MM.1S (cell line): ENCODE measurements around the gene MOB2.
"Not testable (repeated sequence)": the region's sequence is repeated elsewhere in the genome, so short reads cannot be mapped to it uniquely, and the experiment has no call there.

Source experiments
- DNase-seq: peaks from one replicate; pipeline ENCODE4 v3.0.0-alpha.2; 2015
- H2AFZ ChIP-seq: fragments of 300-600 bp; sonication (generic); 2 replicates; pipeline ENCODE4 v1.6.0; 2016; ENCODE audit warnings: antibody characterized with exemption, low read length
- H3F3A ChIP-seq: fragments of 300-600 bp; sonication (generic); 2 replicates; pipeline ENCODE4 v1.6.1; 2016; ENCODE audit warnings: mild to moderate bottlenecking, antibody characterized with exemption, low read length, moderate library complexity, mixed read lengths; ENCODE audit not compliant: insufficient read depth
- H3K27ac ChIP-seq: fragments of 300-600 bp; sonication (generic); 2 replicates; pipeline ENCODE4 v1.5.1; 2016; ENCODE audit warnings: mild to moderate bottlenecking, low read length
- H3K27me3 ChIP-seq: fragments of 300-600 bp; sonication (generic); replicated peaks from 2 replicates; pipeline ENCODE4 v1.6.0; 2016; ENCODE audit warnings: low read length; ENCODE audit not compliant: insufficient read depth
- H3K36me3 ChIP-seq: fragments of 300-600 bp; sonication (generic); replicated peaks from 2 replicates; pipeline ENCODE4 v1.6.1; 2016; ENCODE audit warnings: mild to moderate bottlenecking, low read length, mixed read lengths; ENCODE audit not compliant: insufficient read depth
- H3K4me1 ChIP-seq: fragments of 300-600 bp; sonication (generic); 2 replicates; pipeline ENCODE4 v1.6.1; 2016; ENCODE audit warnings: low read length, mixed read lengths
- H3K4me2 ChIP-seq: fragments of 300-600 bp; sonication (generic); 2 replicates; pipeline ENCODE4 v1.6.0; 2016; ENCODE audit warnings: low read depth, low read length
- H3K4me3 ChIP-seq: fragments of 300-600 bp; sonication (generic); 2 replicates; pipeline ENCODE4 v1.5.1; 2016; ENCODE audit warnings: low read length, mixed read lengths
- H3K79me2 ChIP-seq: fragments of 300-600 bp; sonication (generic); 2 replicates; pipeline ENCODE4 v1.6.1; 2016; ENCODE audit warnings: mixed run types, low read length, mixed read lengths
- H3K9ac ChIP-seq: fragments of 300-600 bp; sonication (generic); 2 replicates; pipeline ENCODE4 v1.6.1; 2016; ENCODE audit warnings: low read length, mixed read lengths
- H3K9me2 ChIP-seq: fragments of 300-600 bp; sonication (generic); replicated peaks from 2 replicates; pipeline ENCODE4 v1.6.1; 2016; ENCODE audit warnings: mild to moderate bottlenecking, low read length, mixed read lengths; ENCODE audit not compliant: insufficient read depth
- H3K9me3 ChIP-seq: fragments of 300-600 bp; sonication (generic); replicated peaks from 2 replicates; pipeline ENCODE4 v1.6.1; 2016; ENCODE audit warnings: mild to moderate bottlenecking, low read length, mixed read lengths; ENCODE audit not compliant: insufficient read depth
- H4K20me1 ChIP-seq: fragments of 300-600 bp; sonication (generic); 2 replicates; pipeline ENCODE4 v1.6.1; 2016; ENCODE audit warnings: mild to moderate bottlenecking, low read length, moderate library complexity, mixed read lengths; ENCODE audit not compliant: insufficient read depth
- EZH2 ChIP-seq: fragments of 300-600 bp; sonication (generic); optimal IDR thresholded peaks from 2 replicates; pipeline ENCODE3; 2017; ENCODE audit warnings: low read depth, mild to moderate bottlenecking, antibody characterized with exemption, low read length, mixed read lengths
- EZH2phosphoT487 ChIP-seq: fragments of 300-600 bp; sonication (generic); IDR thresholded peaks from 2 replicates; pipeline ENCODE4 v1.6.1; 2018; ENCODE audit warnings: antibody characterized with exemption, low read length
- TF ChIP-seq, protein P1 (sequence below): fragments of 300-600 bp; sonication (generic); IDR thresholded peaks from 2 replicates; pipeline ENCODE4 v1.5.1; 2016; ENCODE audit warnings: antibody characterized with exemption, low read length, mixed read lengths

Gene MOB2

DNA sequence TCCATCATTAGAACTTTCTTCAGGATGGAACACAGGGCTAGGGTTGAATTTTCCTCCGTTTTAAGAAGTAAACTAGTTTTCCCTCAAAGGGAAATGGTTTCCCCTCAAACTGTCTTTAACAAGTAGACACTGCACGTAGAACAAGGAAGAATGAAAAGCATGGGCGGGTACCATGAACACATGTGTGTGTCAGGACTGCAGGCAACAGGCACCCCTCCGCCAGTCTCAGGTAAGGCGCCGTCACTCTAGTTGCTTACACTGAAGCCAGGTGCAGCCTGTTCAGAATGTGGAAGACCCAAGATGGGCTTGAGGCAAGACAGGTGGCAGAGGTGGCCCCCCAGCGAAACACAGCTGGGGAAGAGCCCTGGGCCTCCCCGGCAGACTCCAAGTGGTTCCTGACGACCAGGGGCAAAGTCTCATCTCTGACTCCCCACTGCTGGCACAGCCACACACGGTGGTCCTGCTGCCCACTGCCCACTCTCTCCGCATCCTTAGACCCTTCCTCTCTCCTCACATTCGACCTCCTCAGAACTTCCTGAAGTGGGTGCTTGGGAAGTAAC is 25.4 kb upstream of the MOB2 start:
- Histone ChIP-seq H3K9ac (no peak overlapping the region), H3F3A (peaks cover 4% of the 10 kb centered on the region; the same call in 1 of the 2 replicates), H3K27ac (no peak overlapping the region), H3K9me2 (no peaks in the 10 kb centered on the region), H2AFZ (no peak overlapping the region), H3K27me3 (no peaks in the 10 kb centered on the region), H3K4me3 (no peak overlapping the region), H3K79me2 (peaks cover 23% of the 10 kb centered on the region), H3K9me3 (no peaks in the 10 kb centered on the region), H3K4me1 (no peaks in the 10 kb centered on the region), H3K36me3 (no peaks in the 10 kb centered on the region), H4K20me1 (peaks cover 6% of the 10 kb centered on the region; the same call in 1 of the 2 replicates), H3K4me2 (no peak overlapping the region)
- no peak for DNase-seq
- TF ChIP-seq EZH2 (no peak), EZH2phosphoT487 (no peak)
- TF ChIP-seq, protein P1, sequence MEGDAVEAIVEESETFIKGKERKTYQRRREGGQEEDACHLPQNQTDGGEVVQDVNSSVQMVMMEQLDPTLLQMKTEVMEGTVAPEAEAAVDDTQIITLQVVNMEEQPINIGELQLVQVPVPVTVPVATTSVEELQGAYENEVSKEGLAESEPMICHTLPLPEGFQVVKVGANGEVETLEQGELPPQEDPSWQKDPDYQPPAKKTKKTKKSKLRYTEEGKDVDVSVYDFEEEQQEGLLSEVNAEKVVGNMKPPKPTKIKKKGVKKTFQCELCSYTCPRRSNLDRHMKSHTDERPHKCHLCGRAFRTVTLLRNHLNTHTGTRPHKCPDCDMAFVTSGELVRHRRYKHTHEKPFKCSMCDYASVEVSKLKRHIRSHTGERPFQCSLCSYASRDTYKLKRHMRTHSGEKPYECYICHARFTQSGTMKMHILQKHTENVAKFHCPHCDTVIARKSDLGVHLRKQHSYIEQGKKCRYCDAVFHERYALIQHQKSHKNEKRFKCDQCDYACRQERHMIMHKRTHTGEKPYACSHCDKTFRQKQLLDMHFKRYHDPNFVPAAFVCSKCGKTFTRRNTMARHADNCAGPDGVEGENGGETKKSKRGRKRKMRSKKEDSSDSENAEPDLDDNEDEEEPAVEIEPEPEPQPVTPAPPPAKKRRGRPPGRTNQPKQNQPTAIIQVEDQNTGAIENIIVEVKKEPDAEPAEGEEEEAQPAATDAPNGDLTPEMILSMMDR, result no peak

DNA sequence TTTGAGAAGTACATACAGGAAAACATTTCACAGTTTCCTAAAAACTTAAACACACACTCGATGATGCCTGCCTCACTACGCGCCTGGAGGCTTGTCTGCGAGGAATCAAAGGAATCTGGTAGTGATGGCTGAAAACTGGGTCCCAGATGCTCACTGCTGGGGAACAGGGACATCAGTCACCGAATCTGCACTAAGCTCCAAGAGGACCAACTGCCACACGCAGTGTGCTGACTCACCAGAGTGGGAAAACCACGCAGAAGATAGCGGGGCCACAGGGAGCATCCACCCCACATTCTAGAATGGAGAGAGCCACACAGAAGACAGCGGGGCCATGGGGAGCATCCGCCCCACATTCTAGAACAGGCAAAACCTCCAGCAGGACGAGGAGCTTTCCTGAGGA is 24.3 kb upstream of the MOB2 start:
- Histone ChIP-seq H4K20me1 (no peaks in the 10 kb centered on the region; the same call in 1 of the 2 replicates), H3K79me2 (peaks cover 30% of the 10 kb centered on the region)
- TF ChIP-seq EZH2 (no peak), EZH2phosphoT487 (no peak)
- TF ChIP-seq, protein P1, result no peak

DNA sequence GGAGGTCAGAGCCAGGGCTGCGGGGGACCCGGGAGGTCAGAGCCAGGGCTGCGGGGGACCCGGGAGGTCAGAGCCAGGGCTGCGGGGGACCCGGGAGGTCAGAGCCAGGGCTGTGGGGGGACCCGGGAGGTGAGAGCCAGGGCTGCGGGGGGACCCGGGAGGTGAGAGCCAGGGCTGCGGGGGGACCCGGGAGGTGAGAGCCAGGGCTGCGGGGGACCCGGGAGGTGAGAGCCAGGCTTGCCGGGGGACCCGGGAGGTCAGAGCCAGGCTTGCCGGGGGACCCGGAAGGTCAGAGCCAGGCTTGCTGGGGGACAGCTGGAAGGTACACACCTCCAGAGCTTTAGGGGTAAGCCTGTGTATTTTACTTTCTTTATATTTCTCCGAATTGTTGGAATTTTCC is 23.8 kb upstream of the MOB2 start:
- H3F3A ChIP-seq, H3K27me3 ChIP-seq, H3K36me3 ChIP-seq, H3K9me3 ChIP-seq, H2AFZ ChIP-seq, H3K27ac ChIP-seq, H3K9ac ChIP-seq, H4K20me1 ChIP-seq, H3K4me3 ChIP-seq, H3K4me1 ChIP-seq, H3K4me2 ChIP-seq, DNase-seq, H3K9me2 ChIP-seq: not testable (repeated sequence)
- peaks cover 28% of the 10 kb centered on the region for H3K79me2 ChIP-seq

More for the DNA sequence above, 24.3 kb upstream of the MOB2 start:
- peaks cover 4% of the 10 kb centered on the region; the same call in 1 of the 2 replicates for H3F3A ChIP-seq
- no peak for DNase-seq
- no peaks in the 10 kb centered on the region for H3K9me3 ChIP-seq
- no peak overlapping the region for H2AFZ ChIP-seq
- H3K4me2 ChIP-seq, result no peak overlapping the region
- H3K36me3 ChIP-seq, result no peaks in the 10 kb centered on the region
- no peaks in the 10 kb centered on the region for H3K4me1 ChIP-seq
- no peaks in the 10 kb centered on the region for H3K27me3 ChIP-seq
- H3K9ac ChIP-seq, result no peak overlapping the region
- H3K9me2 ChIP-seq, result no peaks in the 10 kb centered on the region
- no peak overlapping the region for H3K27ac ChIP-seq
- H3K4me3 ChIP-seq, result no peak overlapping the region

DNA sequence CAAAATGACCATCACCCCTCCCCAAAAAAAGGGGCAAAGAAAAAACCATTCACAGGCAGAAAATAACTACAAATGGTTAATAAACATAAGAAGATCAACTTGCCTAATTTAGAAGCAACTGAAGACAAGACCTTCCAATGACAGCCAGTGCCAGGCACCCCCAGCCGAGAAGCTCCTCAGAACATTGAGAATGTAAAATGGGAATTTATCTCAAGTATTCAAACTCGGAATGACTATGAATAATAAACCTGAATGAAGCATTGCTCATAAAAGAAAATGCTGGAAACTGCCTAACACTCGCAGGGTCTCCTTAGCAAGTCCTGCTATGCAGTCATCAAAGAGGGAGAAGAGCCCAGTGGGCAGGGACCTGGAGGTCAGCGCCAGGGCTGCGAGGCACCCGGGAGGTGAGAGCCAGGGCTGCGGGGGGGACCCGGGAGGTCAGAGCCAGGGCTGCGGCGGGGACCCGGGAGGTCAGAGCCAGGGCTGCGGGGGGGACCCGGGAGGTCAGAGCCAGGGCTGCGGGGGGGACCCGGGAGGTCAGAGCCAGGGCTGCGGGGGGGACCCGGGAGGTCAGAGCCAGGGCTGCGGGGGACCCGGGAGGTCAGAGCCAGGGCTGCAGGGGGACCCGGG is 23.2 kb upstream of the MOB2 start:
- no peaks in the 10 kb centered on the region for H3K27me3 ChIP-seq
- DNase-seq, result no peak
- no peak overlapping the region for H3K9ac ChIP-seq
- no peak overlapping the region for H3K4me2 ChIP-seq
- no peaks in the 10 kb centered on the region for H3K36me3 ChIP-seq
- no peaks in the 10 kb centered on the region for H3K4me1 ChIP-seq
- TF ChIP-seq, protein P1, result no peak
- TF ChIP-seq EZH2phosphoT487, result no peak
- no peaks in the 10 kb centered on the region for H4K20me1 ChIP-seq
- H3K9me3 ChIP-seq, result no peaks in the 10 kb centered on the region
- peaks cover 23% of the 10 kb centered on the region for H3K79me2 ChIP-seq
- no peak overlapping the region for H2AFZ ChIP-seq
- no peaks in the 10 kb centered on the region for H3K9me2 ChIP-seq
- H3K27ac ChIP-seq, result no peak overlapping the region
- no peak overlapping the region for H3K4me3 ChIP-seq
- peaks cover 4% of the 10 kb centered on the region; the same call in 1 of the 2 replicates for H3F3A ChIP-seq
